ENCODE data around the gene ZNF668. TPM values are rescaled to one million over a fixed set of nuclear protein-coding genes. Genes with fewer than 3 reads are reported as not detected.

The ZNF668 gene
- total RNA-seq, 1 donor from 2014 or later: 15.6 TPM

- H3K27me3 Mint-ChIP-seq: no peaks in the 10 kb centered on the region
- intact Hi-C loops (cut with micrococcal nuclease): no loop called here
- H3K4me3 Mint-ChIP-seq: no peak overlapping the region
- no peaks in the 10 kb centered on the region for H3K9me3 Mint-ChIP-seq
- no peak for DNase-seq
- H3K4me1 Mint-ChIP-seq: peaks cover 8% of the 10 kb centered on the region
- peaks cover 37% of the 10 kb centered on the region for H3K36me3 Mint-ChIP-seq (ENCODE audit: low read depth)
- H3K27ac Mint-ChIP-seq: peak overlapping the region; percentile 11
Measured at GRCh38 chr16:31081428-31082351, 7.7 kb upstream of the ZNF668 start.

GRCh38 chr16:31080756-31081419 lies 6.8 kb upstream of the ZNF668 start:
- peaks cover 37% of the 10 kb centered on the region for H3K36me3 Mint-ChIP-seq (ENCODE audit: low read depth)

GRCh38 chr16:31080035-31080629 lies 6.1 kb upstream of the ZNF668 start:
- H3K27ac Mint-ChIP-seq: no peak overlapping the region

More at GRCh38 chr16:31080756-31081419, 6.8 kb upstream of the ZNF668 start:
- Mint-ChIP-seq H3K27me3 (no peaks in the 10 kb centered on the region), H3K4me1 (peaks cover 9% of the 10 kb centered on the region), H3K4me3 (no peak overlapping the region), H3K27ac (no peak overlapping the region), H3K9me3 (no peaks in the 10 kb centered on the region)
- no peak for DNase-seq
- intact Hi-C loops (cut with micrococcal nuclease): no loop called here

GRCh38 chr16:31079342-31079944 lies 5.4 kb upstream of the ZNF668 start:
- Mint-ChIP-seq H3K36me3 (ENCODE audit: low read depth) (peaks cover 43% of the 10 kb centered on the region), H3K27me3 (no peaks in the 10 kb centered on the region), H3K4me1 (peaks cover 15% of the 10 kb centered on the region), H3K27ac (no peak overlapping the region), H3K4me3 (no peak overlapping the region), H3K9me3 (no peaks in the 10 kb centered on the region)
- intact Hi-C loops (cut with micrococcal nuclease): no loop called here
- no peak for DNase-seq

More at GRCh38 chr16:31080035-31080629, 6.1 kb upstream of the ZNF668 start:
- peaks cover 37% of the 10 kb centered on the region for H3K36me3 Mint-ChIP-seq (ENCODE audit: low read depth)
- no peaks in the 10 kb centered on the region for H3K9me3 Mint-ChIP-seq
- intact Hi-C loops (cut with micrococcal nuclease): no loop called here
- no peak for DNase-seq
- peaks cover 9% of the 10 kb centered on the region for H3K4me1 Mint-ChIP-seq
- H3K27me3 Mint-ChIP-seq: no peaks in the 10 kb centered on the region
- no peak overlapping the region for H3K4me3 Mint-ChIP-seq

- no peaks in the 10 kb centered on the region for H3K9me3 Mint-ChIP-seq
- DNase-seq: no peak
Measured at GRCh38 chr16:31078597-31079341, 4.7 kb upstream of the ZNF668 start.

GRCh38 chr16:31077592-31078396 lies 3.8 kb upstream of the ZNF668 start:
- Mint-ChIP-seq H3K27me3 (no peaks in the 10 kb centered on the region), H3K4me3 (no peak overlapping the region), H3K4me1 (peaks cover 18% of the 10 kb centered on the region), H3K36me3 (ENCODE audit: low read depth) (peaks cover 46% of the 10 kb centered on the region), H3K27ac (no peak overlapping the region), H3K9me3 (no peaks in the 10 kb centered on the region)
- no peak for DNase-seq
- intact Hi-C loops (cut with micrococcal nuclease): no loop called here

More at GRCh38 chr16:31078597-31079341, 4.7 kb upstream of the ZNF668 start:
- peaks cover 43% of the 10 kb centered on the region for H3K36me3 Mint-ChIP-seq (ENCODE audit: low read depth)
- H3K4me3 Mint-ChIP-seq: no peak overlapping the region
- no peak overlapping the region for H3K27ac Mint-ChIP-seq
- intact Hi-C loops (cut with micrococcal nuclease): no loop called here
- H3K4me1 Mint-ChIP-seq: peaks cover 18% of the 10 kb centered on the region
- no peaks in the 10 kb centered on the region for H3K27me3 Mint-ChIP-seq

GRCh38 chr16:31077024-31077423 lies 3.0 kb upstream of the ZNF668 start:
- Mint-ChIP-seq H3K9me3 (no peaks in the 10 kb centered on the region), H3K27ac (no peak overlapping the region), H3K4me3 (no peak overlapping the region), H3K27me3 (no peaks in the 10 kb centered on the region), H3K36me3 (ENCODE audit: low read depth) (peaks cover 49% of the 10 kb centered on the region), H3K4me1 (peaks cover 22% of the 10 kb centered on the region)
- intact Hi-C loops (cut with micrococcal nuclease): no loop called here
- no peak for DNase-seq

- no peaks in the 10 kb centered on the region for H3K27me3 Mint-ChIP-seq
- peaks cover 48% of the 10 kb centered on the region for H3K36me3 Mint-ChIP-seq (ENCODE audit: low read depth)
- H3K9me3 Mint-ChIP-seq: no peaks in the 10 kb centered on the region
- peak overlapping the region; percentile 15 for H3K27ac Mint-ChIP-seq
- peaks cover 28% of the 10 kb centered on the region for H3K4me1 Mint-ChIP-seq
- intact Hi-C loops (cut with micrococcal nuclease): no loop called here
- H3K4me3 Mint-ChIP-seq: no peak overlapping the region
- DNase-seq: no peak
Measured at GRCh38 chr16:31076319-31076718, 2.3 kb upstream of the ZNF668 start.

GRCh38 chr16:31074814-31075183 lies 759 bp upstream of the ZNF668 start:
- H3K4me3 Mint-ChIP-seq: peak overlapping the region; percentile 90
- peaks cover 39% of the 10 kb centered on the region for H3K36me3 Mint-ChIP-seq (ENCODE audit: low read depth)
- H3K4me1 Mint-ChIP-seq: peaks cover 28% of the 10 kb centered on the region
- DNase-seq: no peak
- no peaks in the 10 kb centered on the region for H3K27me3 Mint-ChIP-seq
- no peaks in the 10 kb centered on the region for H3K9me3 Mint-ChIP-seq
- intact Hi-C loops (cut with micrococcal nuclease): loop anchor here (1.0 to 5.0 kb wide), 13 partner anchors 21 to 795 kb away; partner anchors contain the start of genes ARMC5, BCKDK, FBRS and FBXL19
- H3K27ac Mint-ChIP-seq: peak overlapping the region; percentile 93

GRCh38 chr16:31073142-31073969 lies 684 bp downstream of the ZNF668 start:
- Mint-ChIP-seq H3K9me3 (no peaks in the 10 kb centered on the region), H3K36me3 (ENCODE audit: low read depth) (peaks cover 28% of the 10 kb centered on the region), H3K4me3 (peak overlapping the region; percentile 90), H3K4me1 (peaks cover 35% of the 10 kb centered on the region), H3K27me3 (no peaks in the 10 kb centered on the region), H3K27ac (peak overlapping the region; percentile 93)
- intact Hi-C loops (cut with micrococcal nuclease): loop anchor here (5.0 kb wide), 2 partner anchors 34 to 416 kb away; partner anchors contain the start of genes BCKDK and FBRS
- DNase-seq: peak; percentile 97

GRCh38 chr16:31072540-31073141 lies 1.4 kb downstream of the ZNF668 start:
- peak overlapping the region; percentile 90 for H3K4me3 Mint-ChIP-seq
- H3K4me1 Mint-ChIP-seq: peaks cover 32% of the 10 kb centered on the region
- DNase-seq: peak; percentile 82
- H3K36me3 Mint-ChIP-seq (ENCODE audit: low read depth): peaks cover 21% of the 10 kb centered on the region
- no peaks in the 10 kb centered on the region for H3K27me3 Mint-ChIP-seq
- H3K27ac Mint-ChIP-seq: peak overlapping the region; percentile 91
- intact Hi-C loops (cut with micrococcal nuclease): loop anchor here (5.0 kb wide), 2 partner anchors 35 to 415 kb away; partner anchors contain the start of genes BCKDK and FBRS
- H3K9me3 Mint-ChIP-seq: no peaks in the 10 kb centered on the region

Measured in activated CD4-positive, alpha-beta T cell treated with anti-CD3 and anti-CD28 coated beads, Interleukin-2, amount 10 ng/mL, durations not matched to agents 24 days and 14 days (primary cell).